ENCODE measurements around the gene RUNDC1.

DNA sequence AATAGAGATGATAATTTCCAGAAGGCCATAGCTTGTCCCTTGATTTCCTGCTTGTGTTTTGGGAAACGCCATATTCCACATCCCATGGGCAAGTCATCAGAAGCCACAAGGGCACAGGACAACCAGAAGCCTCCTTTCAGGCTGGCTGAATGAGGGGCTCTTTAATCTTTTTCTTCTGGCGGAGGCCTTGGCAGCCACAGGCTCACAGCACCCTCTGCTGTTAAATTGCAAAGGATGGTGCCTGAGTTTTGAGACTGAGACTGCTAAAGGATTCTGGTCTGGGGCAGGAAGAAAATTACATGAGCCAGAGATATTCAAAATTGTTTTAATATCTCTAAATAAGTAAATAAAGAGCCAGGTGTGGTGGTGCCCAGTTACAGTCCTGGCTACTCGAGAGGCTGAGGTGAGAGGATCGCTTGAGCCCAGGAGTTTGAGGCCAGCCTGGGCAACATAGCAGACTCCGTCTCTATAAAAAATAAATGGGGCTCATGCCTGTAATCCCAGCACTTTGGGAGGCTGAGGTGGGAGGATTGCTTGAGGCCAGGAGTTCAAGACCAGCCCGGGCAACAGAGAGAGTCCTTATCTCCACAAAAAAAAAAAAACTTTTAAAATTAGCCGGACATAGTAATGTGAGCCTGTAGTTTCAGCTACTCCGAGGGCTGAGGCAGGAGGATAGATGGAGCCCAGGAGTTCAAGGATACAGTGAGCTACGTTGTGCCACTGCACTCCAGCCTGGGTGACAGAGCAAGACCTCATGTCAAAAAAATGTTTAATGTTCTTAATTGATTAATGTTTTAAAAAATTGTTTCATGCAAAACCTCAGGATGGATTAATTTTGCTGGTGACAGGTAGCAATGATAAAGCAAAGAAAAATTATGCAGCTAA is 42.4 kb upstream of the RUNDC1 start:
- TF ChIP-seq, protein P1, sequence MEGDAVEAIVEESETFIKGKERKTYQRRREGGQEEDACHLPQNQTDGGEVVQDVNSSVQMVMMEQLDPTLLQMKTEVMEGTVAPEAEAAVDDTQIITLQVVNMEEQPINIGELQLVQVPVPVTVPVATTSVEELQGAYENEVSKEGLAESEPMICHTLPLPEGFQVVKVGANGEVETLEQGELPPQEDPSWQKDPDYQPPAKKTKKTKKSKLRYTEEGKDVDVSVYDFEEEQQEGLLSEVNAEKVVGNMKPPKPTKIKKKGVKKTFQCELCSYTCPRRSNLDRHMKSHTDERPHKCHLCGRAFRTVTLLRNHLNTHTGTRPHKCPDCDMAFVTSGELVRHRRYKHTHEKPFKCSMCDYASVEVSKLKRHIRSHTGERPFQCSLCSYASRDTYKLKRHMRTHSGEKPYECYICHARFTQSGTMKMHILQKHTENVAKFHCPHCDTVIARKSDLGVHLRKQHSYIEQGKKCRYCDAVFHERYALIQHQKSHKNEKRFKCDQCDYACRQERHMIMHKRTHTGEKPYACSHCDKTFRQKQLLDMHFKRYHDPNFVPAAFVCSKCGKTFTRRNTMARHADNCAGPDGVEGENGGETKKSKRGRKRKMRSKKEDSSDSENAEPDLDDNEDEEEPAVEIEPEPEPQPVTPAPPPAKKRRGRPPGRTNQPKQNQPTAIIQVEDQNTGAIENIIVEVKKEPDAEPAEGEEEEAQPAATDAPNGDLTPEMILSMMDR (IDR thresholded peaks at IDR 0.05; ENCODE audit: poor library complexity, severe bottlenecking): peak; percentile 65
- TF ChIP-seq EP300 (conservative IDR thresholded peaks at IDR 0.05; ENCODE audit: poor library complexity, severe bottlenecking) (no peak), RAD21 (conservative IDR thresholded peaks at IDR 0.05) (peak; percentile 70), EZH2 (IDR thresholded peaks at IDR 0.05; ENCODE audit: borderline replicate concordance, insufficient read depth, low read length, poor library complexity, severe bottlenecking) (no peak), POLR2AphosphoS5 (IDR thresholded peaks at IDR 0.05) (no peak), SMC3 (conservative IDR thresholded peaks at IDR 0.05; ENCODE audit: poor library complexity) (peak; percentile 72), TAF1 (IDR thresholded peaks at IDR 0.05; ENCODE audit: low read depth) (no peak)
- TF ChIP-seq, protein P2, sequence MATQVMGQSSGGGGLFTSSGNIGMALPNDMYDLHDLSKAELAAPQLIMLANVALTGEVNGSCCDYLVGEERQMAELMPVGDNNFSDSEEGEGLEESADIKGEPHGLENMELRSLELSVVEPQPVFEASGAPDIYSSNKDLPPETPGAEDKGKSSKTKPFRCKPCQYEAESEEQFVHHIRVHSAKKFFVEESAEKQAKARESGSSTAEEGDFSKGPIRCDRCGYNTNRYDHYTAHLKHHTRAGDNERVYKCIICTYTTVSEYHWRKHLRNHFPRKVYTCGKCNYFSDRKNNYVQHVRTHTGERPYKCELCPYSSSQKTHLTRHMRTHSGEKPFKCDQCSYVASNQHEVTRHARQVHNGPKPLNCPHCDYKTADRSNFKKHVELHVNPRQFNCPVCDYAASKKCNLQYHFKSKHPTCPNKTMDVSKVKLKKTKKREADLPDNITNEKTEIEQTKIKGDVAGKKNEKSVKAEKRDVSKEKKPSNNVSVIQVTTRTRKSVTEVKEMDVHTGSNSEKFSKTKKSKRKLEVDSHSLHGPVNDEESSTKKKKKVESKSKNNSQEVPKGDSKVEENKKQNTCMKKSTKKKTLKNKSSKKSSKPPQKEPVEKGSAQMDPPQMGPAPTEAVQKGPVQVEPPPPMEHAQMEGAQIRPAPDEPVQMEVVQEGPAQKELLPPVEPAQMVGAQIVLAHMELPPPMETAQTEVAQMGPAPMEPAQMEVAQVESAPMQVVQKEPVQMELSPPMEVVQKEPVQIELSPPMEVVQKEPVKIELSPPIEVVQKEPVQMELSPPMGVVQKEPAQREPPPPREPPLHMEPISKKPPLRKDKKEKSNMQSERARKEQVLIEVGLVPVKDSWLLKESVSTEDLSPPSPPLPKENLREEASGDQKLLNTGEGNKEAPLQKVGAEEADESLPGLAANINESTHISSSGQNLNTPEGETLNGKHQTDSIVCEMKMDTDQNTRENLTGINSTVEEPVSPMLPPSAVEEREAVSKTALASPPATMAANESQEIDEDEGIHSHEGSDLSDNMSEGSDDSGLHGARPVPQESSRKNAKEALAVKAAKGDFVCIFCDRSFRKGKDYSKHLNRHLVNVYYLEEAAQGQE (IDR thresholded peaks at IDR 0.05; ENCODE audit: borderline replicate concordance): no peak

Data from neural cell (in vitro differentiated cells).